Hematopoietic multipotent progenitor cell treated with erythropoietin and hydrocortisone succinate and interleukin-3 and kit ligand, for 6 days (in vitro differentiated cells): Measurements from ENCODE around the gene FAM217A.
"Not testable (repeated sequence)": the region's sequence is repeated elsewhere in the genome, so short reads cannot be mapped to it uniquely, and the experiment has no call there.

Experiments used
- DNase-seq: peaks from one replicate; pipeline ENCODE4 v3.0.0-alpha.2; 2015

Gene FAM217A

DNA sequence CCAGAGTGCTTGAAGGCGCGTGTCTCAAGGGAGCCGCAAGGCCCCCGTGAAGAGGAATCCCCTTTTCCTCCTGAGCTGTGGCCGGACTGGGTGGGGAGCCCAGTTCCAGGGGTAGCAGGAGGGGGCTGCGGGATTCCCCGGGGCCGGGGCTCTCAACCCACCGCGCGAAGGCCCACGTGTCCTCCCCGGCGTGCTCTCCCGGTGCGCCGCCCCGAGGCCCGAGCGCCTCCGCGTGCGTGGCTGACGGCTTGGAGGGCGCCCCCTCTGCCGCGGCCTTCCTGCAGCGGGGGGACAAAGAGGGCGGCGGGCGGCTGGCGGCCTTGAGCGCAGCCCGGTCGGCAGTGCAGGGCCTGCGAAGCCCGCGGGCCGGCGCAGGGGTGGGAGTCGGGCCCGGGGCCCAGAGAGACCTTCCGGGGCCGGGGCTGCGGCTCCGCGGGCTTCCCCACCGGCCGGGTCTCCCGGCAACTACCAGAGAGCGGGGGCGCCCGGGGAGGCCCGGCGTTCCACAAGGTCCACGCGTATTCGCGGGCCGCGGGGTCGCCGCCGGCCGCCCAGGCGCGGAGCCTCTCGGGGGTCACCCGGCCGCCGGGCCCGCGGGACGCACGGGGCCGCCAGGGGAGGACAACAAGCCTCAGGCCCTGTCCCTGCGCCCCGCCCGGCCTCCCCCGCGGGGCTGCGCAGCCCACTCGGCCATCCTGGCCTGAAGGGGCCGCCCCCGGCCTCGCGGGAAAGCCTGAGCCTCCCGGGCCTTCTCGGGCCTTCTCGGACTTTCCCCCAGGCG, at the start of gene FAM217A:
TSS of gene FAM217A (minus strand) at position 447 of the 781 bp plus-strand sequence. CDS start 1,723 bp downstream, outside the sequence.
- no peak for DNase-seq

DNA sequence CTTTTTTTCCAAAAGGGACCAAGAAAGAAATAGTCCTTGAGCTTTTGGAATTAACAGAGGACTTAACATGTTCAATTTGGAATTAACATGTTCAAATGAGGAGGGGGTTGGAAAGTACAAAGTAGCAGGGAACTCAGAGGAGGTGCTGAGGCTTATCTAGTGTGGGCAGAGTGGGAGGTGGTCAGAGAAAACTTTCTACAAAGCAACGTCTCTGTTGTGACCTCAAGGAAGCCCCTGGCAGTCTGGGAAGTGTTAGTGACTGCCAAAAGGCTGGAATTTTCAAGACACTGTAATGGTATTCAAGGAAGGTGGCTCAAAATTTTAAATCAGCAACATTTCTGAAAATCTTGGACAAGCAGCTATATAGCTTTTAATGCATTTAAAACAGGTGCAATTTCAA, 49.1 kb upstream of the FAM217A start:
- DNase-seq = peak; percentile 39

DNA sequence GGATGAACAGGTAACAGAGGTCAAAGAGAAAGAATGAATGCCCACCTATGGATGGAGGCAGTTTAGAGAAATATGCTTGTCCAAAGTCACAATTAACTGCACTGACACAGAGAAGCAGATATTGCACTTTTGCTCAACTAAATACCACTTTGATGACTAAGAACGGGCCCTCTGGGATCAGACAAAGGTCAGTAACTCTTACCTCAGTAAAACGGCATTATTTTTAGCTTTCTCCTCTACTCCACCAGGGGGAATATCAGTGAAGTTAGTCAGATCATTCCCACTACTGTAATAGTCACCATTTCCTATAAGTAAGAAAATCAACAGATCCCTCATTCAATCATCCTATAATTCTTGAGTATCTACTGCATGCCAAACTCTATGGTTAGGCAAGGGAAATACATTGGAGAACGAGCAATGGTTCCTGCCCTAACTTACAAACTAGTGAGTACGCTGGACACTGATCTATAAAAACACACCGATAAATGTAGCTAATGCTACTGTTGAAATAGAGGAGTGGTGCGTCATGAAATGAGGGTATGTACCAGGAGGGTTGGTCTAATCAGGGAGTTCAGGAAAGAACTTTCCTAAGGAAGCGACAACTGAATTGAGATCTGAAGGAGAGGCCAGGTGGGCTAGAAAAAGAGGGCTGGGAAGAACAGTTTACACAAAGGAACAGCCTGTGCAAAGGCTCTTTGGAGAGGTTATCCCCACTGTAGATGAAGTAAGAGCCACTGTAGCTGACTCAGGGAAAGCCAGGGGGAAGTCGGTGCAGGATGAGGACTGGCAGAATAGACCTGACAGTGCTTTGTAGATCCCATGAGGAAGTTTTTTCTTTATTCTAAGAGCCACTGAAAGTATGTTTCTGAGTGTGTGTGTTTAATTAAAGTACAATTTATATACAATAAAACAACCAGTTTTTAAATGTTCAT, 47.3 kb upstream of the FAM217A start:
- DNase-seq = peak; percentile 24

GRCh38 chr6:4125500-4125899, 46.6 kb upstream of the FAM217A start:
- DNase-seq = no peak

DNA sequence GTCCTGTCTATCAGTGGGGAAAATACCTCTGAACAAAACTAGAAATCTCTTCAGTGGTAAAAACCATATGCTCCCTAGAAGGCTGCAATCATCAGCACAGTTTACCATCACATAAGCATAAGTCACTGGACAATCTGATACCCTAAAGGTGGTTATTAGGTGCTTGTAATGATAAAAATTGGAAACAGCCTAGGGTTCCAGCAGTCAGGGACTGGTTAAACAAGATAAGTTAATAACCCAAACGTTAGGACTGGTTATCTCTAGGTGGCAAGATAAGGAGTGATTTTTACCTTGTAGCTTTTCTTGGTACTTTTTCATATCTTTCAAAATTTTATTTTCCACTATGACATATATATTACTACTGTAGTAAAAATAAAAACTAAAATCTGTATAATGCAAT, 45.4 kb upstream of the FAM217A start:
- peak; percentile 63 for DNase-seq

DNA sequence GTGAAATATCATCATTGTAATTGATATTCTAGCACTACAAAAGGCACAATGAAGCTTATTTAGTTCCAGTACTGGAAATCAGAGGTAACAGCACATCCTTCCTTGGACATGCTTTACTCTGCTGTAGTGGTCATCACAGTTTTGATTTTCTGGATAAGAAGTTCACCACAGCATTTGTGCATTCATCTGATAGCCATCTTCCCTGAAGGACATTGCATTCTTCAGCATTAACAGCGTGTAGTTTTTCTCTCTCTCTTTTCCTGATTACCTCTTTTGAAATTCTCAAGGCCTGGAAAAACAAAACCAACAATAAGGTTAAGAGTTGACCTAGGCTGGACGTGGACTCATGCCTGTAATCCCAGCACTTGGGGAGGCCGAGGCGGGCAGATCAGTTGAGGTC, 36.8 kb upstream of the FAM217A start:
- DNase-seq = no peak

GRCh38 chr6:4114123-4114522, 35.2 kb upstream of the FAM217A start:
- DNase-seq = no peak

- no peak for DNase-seq
Observed at GRCh38 chr6:4113649-4114048, 34.7 kb upstream of the FAM217A start.

DNA sequence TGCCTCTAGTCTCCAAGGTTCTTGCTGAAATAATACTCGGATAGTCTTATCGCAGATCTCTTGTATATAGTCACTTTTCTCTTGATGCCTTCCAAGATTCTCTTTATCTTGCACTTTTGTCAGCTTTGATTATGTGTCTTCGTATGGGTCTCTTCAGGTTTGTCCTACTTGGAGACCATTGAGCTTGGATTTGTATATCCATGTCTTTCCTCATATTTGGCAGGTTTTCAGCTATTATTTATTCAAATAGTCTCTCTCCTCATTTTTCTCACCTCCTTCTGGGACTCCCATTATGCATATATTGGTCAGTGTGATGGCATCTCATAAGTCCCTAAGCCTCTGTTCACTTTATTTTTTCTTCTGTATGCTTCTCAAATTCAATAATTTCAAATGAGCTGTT, 33.4 kb upstream of the FAM217A start:
- no peak for DNase-seq

DNA sequence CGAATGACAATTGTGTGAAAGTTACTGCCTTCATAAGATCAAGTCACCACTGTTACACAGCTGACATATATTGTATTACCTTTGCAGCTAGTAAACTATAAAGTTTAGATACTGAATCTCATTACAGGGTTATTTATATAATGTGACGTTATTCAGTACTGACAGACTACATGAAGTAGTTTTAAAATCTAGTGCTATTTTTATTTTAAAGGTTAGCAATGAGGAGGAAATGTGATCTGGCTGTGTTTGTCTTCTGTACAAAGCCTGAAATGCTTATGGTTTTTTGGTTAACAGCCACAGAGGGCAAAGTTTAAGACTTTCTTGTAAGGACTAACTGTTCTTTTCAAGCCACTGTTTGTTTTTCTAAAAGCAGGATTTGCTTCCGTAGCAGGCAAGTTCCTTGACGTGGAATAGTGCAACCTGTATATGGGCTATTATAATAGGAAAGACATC, 30.5 kb upstream of the FAM217A start:
- not testable (repeated sequence) for DNase-seq

DNA sequence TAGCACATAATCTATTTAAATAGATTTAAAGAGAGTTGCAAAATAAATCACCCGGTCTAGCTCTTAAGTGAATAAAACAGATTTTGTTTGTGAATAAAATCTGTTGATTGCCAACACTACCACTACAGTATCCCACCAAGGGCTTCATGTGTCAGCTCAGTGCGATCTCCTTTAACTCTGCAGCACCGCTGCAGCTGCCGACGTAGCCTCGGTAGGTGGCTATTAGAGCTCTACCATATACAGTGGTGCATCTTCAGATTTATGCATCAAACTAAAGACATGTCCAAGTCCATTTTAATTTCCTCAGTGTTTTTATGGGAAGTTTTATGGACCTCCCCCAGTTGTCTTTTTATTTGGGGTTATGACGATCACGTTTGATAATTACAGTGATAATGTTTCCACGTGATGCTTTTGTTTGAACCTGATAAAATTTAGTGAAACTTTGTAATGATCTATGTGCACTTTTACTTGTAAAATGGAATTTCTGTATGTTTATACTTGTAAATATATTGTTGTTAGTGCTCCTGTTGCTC, 29.7 kb upstream of the FAM217A start:
- no peak for DNase-seq

DNA sequence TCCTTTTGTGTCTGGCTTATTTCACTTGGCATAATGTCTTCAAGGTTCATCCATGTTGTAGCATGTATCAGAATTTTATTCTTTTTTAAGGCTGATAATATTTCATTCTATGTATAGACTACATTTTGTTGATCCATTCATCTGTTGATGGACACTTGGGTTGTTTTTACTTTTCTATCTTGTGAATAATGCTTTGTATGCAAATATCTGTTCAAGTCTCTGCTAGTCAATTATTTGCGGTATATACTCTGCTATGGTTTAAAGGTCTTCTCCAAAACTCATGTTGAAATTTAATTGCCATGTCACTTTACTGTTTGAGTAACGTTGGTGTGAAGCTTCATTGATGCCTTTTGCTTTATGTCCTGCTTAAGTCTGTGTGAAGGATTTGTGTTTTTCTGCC, 28.9 kb upstream of the FAM217A start:
- no peak for DNase-seq

DNA sequence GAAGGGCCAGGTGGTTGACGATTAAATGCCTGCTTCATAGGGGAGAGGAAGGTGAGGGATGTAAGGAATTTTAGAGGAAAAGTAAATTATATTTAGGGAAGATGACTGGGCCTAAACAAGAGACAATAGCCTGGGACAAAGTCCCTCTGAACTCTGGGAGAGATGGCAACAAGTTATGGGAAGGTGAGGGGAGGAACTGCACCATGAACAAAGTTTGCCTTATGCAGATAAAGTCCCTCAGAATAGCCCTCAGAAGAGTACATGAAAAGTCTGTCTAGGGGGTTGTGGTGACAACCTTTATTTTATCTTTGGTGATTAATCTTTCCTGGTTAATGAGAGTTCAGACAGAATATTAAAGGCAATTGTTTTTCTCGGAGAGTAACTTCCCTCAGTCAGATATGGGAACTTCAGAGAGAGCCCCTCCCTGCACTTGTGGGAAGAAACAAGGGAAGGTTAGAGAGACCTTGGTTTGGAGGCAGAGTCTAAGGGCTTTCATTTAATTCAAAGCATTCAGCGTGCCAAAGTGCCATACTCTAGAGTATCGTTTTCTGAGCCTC, 27.1 kb upstream of the FAM217A start:
- DNase-seq = no peak

GRCh38 chr6:4103929-4104328, 25.0 kb upstream of the FAM217A start:
- DNase-seq = no peak

DNA sequence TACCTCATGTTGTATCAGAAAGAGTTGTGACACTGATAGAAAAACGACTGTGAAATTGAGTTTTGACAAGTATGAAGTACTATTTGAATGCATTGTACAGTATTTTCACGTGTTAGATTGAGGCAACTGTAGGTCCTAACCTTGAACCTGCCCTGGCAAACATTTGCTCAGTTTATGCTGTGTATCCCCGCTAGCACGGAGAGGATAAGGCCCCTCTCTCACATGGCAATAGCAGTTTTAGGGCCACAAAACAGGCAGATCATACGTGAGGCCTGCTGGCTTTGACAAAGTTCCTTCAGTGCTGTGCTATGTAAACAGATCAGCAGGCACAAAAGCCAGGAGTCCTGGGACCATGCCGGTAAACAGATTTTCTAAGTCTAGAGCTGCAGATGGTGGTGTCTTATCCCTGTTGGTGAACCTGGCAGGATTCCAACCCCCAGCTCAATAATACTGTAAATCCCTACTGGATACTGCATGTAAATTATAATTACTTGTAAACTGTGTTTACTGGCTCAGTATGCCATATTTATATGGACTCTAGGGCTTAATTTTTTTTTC, 23.8 kb upstream of the FAM217A start:
- no peak for DNase-seq

DNA sequence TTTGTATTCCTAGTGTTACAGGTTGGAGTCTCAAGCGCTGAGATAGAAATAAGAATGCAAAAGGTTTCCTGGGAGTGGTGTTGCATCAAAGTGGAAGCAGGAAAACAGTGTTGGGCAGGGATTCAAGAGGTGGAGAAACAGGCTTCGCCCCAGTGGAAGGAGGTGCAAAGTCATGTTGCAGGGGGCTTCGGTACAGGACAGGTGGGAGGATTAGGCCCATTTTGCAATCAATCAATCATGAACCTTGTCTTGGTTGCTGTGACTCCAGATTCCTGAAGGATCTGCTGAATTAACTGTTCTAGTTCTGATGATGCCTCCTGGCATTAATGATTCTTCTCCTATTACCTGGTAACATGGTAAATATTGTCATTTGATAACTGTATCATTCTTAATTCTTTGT, 22.4 kb upstream of the FAM217A start:
- no peak for DNase-seq

DNA sequence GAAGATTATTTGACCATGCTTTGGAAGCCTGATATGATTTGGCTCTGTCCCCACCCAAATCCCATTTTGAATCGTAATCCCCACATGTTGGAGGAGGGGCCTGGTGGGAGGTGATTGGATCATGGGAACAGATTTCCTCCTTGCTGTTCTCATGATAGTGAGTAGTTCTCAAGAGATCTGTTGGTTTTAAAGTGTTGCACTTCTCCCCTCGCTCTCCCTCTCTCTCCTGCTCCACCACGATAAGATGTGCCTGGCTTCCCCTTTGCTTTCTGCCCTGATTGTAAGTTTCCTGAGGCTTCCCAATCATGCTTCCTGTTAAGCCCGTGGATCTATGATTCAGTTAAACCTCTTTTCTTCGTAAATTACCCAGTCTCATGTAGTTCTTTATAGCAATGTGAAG, 21.7 kb upstream of the FAM217A start:
- no peak for DNase-seq

DNA sequence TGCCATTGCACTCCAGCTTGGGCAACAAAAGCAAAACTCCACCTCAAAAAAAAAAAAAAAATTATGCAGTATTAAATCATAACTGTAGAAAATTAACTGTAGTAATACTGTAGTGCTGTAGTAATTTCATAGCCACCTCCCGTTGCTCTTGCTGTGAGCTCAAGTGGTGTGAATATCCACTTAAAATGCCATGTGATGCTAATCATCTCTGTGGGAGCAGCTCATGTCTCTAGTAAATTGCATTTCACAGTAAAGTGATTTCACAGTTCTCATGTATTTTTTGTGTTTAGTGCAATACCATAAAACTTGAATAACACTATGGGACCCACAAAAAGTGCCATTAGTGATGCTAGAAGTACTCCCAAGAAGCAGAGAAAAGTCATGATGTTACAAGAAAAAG, 14.4 kb upstream of the FAM217A start:
- DNase-seq = no peak

DNA sequence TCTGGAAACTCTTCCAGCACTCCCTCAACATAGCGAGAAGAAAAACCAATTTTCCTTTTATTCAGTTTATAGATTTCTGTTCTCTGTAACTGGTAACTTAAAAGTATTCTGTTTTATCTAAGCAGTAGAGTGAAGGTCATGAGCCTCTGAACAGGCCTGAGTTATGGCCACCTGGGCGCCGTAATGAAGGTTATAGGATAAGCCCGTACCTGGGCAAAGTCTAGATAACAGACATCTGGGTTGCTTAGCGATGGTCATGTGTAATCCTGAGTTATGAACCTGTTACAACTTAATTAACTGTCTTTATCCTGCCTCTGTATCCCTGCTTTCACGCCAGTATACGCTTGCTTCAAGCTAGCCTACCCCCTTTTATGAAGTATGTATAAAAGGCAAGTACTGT, 13.0 kb upstream of the FAM217A start:
- no peak for DNase-seq

DNA sequence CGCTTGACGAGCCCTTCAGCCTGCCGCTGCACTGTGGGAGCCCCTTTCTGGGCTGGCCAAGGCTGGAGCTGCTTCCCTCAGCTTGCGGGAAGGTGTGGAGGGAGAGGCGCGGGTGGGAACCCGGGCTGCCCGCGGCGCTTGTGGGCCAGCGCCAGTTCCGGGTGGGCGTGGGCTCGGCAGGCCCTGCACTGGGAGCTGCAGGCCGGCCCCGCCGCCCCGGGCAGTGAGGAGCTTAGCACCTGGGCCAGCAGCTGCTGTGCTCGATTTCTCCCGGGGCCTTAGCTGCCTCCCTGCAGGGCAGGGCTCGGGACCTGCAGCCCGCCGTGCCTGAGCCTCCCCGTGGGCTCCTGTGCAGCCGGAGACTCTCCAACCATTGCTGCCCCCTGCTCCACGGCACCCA, 11.1 kb upstream of the FAM217A start:
- not testable (repeated sequence) for DNase-seq

- no peak for DNase-seq
Observed at GRCh38 chr6:4088704-4089103, 9.8 kb upstream of the FAM217A start.

- DNase-seq = no peak
Observed at GRCh38 chr6:4085332-4085700, 6.4 kb upstream of the FAM217A start.
